H1 (cell line): ENCODE results near the gene KIF26B. TPM values are rescaled to one million over a fixed set of nuclear protein-coding genes. Genes with fewer than 3 reads are reported as not detected.

Experiments
- CTCF ChIA-PET: fragments of 300-600 bp; sonication (Branson Sonifier 250); formaldehyde crosslinking; loops from one replicate; lab custom pipeline; 2021; ENCODE audit not compliant: partially characterized antibody; lab: Charles Lee
- POLR2A ChIA-PET: fragments of 300-600 bp; sonication (Branson Sonifier 250); formaldehyde crosslinking; loops from one replicate; lab custom pipeline; 2021; ENCODE audit warnings: inconsistent platforms; ENCODE audit not compliant: partially characterized antibody; lab: Charles Lee
- DNase-seq, 2 experiments: peaks; one replicate each; pipeline versions ENCODE4 v3.0.0 to v3.0.0-alpha.2; 2010 to 2022; ENCODE audit warnings: low spot score in 2 of 2, low read depth in 1 of 2, mixed read lengths in 1 of 2
- FAIRE-seq: peaks from 2 replicates; lab custom pipeline; 2011; peaks lifted over from hg19 to GRCh38; lab: Jason Lieb, UNC
- H2AFZ ChIP-seq: 2 replicates; pipeline ENCODE4 v1.8.1; 2012; ENCODE audit warnings: low read length, inconsistent platforms
- H2AK5ac ChIP-seq: 2 replicates; pipeline ENCODE4 v1.6.1; 2013; ENCODE audit warnings: low read depth, low read length
- H2BK120ac ChIP-seq: replicated peaks from 2 replicates; pipeline ENCODE3; 2013; ENCODE audit warnings: low read depth, low read length, inconsistent platforms
- H2BK12ac ChIP-seq: 2 replicates; pipeline ENCODE4 v1.6.1; 2013; ENCODE audit warnings: low read depth, low read length
- H2BK15ac ChIP-seq: 2 replicates; pipeline ENCODE4 v1.6.1; 2013; ENCODE audit warnings: low read length
- H2BK20ac ChIP-seq: 2 replicates; pipeline ENCODE4 v1.6.1; 2013; ENCODE audit warnings: low read length
- H2BK5ac ChIP-seq: 2 replicates; pipeline ENCODE4 v1.6.1; 2013; ENCODE audit warnings: low read depth, low read length
- H3K14ac ChIP-seq: 2 replicates; pipeline ENCODE4 v1.6.1; 2013; ENCODE audit warnings: inconsistent platforms; ENCODE audit not compliant: insufficient read length
- H3K18ac ChIP-seq: 2 replicates; pipeline ENCODE4 v1.6.1; 2013; ENCODE audit warnings: low read length; ENCODE audit errors: extremely low read depth
- H3K23ac ChIP-seq: 2 replicates; pipeline ENCODE4 v1.6.1; 2013; ENCODE audit warnings: inconsistent platforms; ENCODE audit not compliant: insufficient read length
- H3K23me2 ChIP-seq: 2 replicates; pipeline ENCODE4 v1.6.1; 2013; ENCODE audit warnings: low read depth, low read length
- H3K27ac ChIP-seq: 2 replicates; pipeline ENCODE4 v1.6.1; 2011; ENCODE audit warnings: low read depth, low read length, inconsistent platforms
- H3K27me3 ChIP-seq, 4 experiments: replicated peaks in 1 of 4; 1 replicate in 1 of 4; 2 replicates in 3 of 4; pipeline versions ENCODE4 v1.6.1 to v1.8.1; 2011 to 2013; ENCODE audit warnings: low read length in 3 of 4, mild to moderate bottlenecking in 3 of 4, inconsistent platforms in 2 of 4, mixed read lengths in 2 of 4, moderate library complexity in 1 of 4; ENCODE audit not compliant: control insufficient read depth in 3 of 4, insufficient read depth in 3 of 4; ENCODE audit errors: extremely low read depth in 1 of 4
- H3K36me3 ChIP-seq, 4 experiments: 2 replicates each; pipeline versions ENCODE4 v1.6.1 to v1.8.1; 2011 to 2013; ENCODE audit warnings: mild to moderate bottlenecking in 4 of 4, low read length in 3 of 4, moderate library complexity in 2 of 4, control low read depth in 1 of 4, inconsistent platforms in 1 of 4; ENCODE audit not compliant: insufficient read depth in 4 of 4, control insufficient read depth in 2 of 4
- H3K4ac ChIP-seq: replicated peaks from 2 replicates; pipeline ENCODE3; 2013; ENCODE audit warnings: low read length, low read depth, mixed read lengths, inconsistent platforms; ENCODE audit not compliant: insufficient read length
- H3K4me1 ChIP-seq, 4 experiments: replicated peaks in 1 of 4; 1 replicate in 1 of 4; 2 replicates in 3 of 4; pipeline versions ENCODE4 v1.6.1 to v1.8.1; 2011 to 2013; ENCODE audit warnings: low read length in 3 of 4, inconsistent platforms in 2 of 4, mixed read lengths in 1 of 4; ENCODE audit not compliant: insufficient read depth in 4 of 4, control insufficient read depth in 3 of 4
- H3K4me2 ChIP-seq, 2 experiments: 2 replicates each; pipeline versions ENCODE4 v1.6.1 to v1.8.1; 2011 to 2013; ENCODE audit warnings: low read depth in 2 of 2, low read length in 2 of 2, control low read depth in 1 of 2, inconsistent platforms in 1 of 2, mild to moderate bottlenecking in 1 of 2; ENCODE audit not compliant: insufficient read depth in 1 of 2
- H3K4me3 ChIP-seq, 4 experiments: fragments of 200-600, 300-600 bp in 1 of 4; sonication (generic), shearing (Covaris generic), sonication (Bioruptor Twin) in 1 of 4; 2 replicates each; pipeline versions ENCODE4 v1.5.1 to v1.8.1; 2011 to 2016; ENCODE audit warnings: low read length in 4 of 4, low read depth in 3 of 4, control low read depth in 2 of 4, inconsistent platforms in 2 of 4, mild to moderate bottlenecking in 2 of 4, mixed read lengths in 1 of 4, moderate library complexity in 1 of 4; ENCODE audit not compliant: insufficient read depth in 2 of 4; ENCODE audit errors: extremely low read depth in 1 of 4
- H3K56ac ChIP-seq: replicated peaks from 2 replicates; pipeline ENCODE3; 2013; ENCODE audit warnings: low read depth, mild to moderate bottlenecking, mixed read lengths, low read length, inconsistent platforms; ENCODE audit not compliant: insufficient read length
- H3K79me1 ChIP-seq: 2 replicates; pipeline ENCODE4 v1.6.1; 2013; ENCODE audit warnings: low read depth, low read length, control low read depth
- H3K79me2 ChIP-seq, 2 experiments: 2 replicates each; pipeline versions ENCODE4 v1.6.1 to v1.8.1; 2012 to 2013; ENCODE audit warnings: low read length in 2 of 2, mild to moderate bottlenecking in 2 of 2, inconsistent platforms in 1 of 2; ENCODE audit not compliant: insufficient read depth in 2 of 2, control insufficient read depth in 1 of 2
- H3K9ac ChIP-seq, 4 experiments: replicated peaks in 1 of 4; 1 replicate in 1 of 4; 2 replicates in 3 of 4; pipeline versions ENCODE4 v1.6.1 to v1.8.1; 2011 to 2013; ENCODE audit warnings: low read depth in 3 of 4, low read length in 3 of 4, control low read depth in 2 of 4, mild to moderate bottlenecking in 2 of 4, moderate library complexity in 2 of 4, inconsistent platforms in 1 of 4; ENCODE audit errors: extremely low read depth in 1 of 4
- H3K9me3 ChIP-seq, 2 experiments: 2 replicates each; pipeline versions ENCODE4 v1.6.1 to v1.8.1; 2012 to 2013; ENCODE audit warnings: mild to moderate bottlenecking in 2 of 2, moderate library complexity in 2 of 2, control low read depth in 1 of 2, inconsistent platforms in 1 of 2, low read depth in 1 of 2, low read length in 1 of 2, mixed read lengths in 1 of 2; ENCODE audit not compliant: insufficient read depth in 2 of 2
- H4K20me1 ChIP-seq, 2 experiments: replicated peaks in 1 of 2; 2 replicates each; pipeline versions ENCODE3 to v1.8.1; 2011 to 2013; ENCODE audit warnings: inconsistent platforms in 2 of 2, low read length in 2 of 2, mild to moderate bottlenecking in 1 of 2; ENCODE audit not compliant: insufficient read depth in 2 of 2, control insufficient read depth in 1 of 2
- H4K5ac ChIP-seq: 2 replicates; pipeline ENCODE4 v1.6.1; 2013; ENCODE audit warnings: low read length, low read depth, mixed read lengths, inconsistent platforms; ENCODE audit not compliant: insufficient read length
- H4K8ac ChIP-seq: 2 replicates; pipeline ENCODE4 v1.8.0; 2013; ENCODE audit warnings: mild to moderate bottlenecking, moderate library complexity, low read length, inconsistent platforms; ENCODE audit not compliant: insufficient read depth; ENCODE audit errors: extremely low read depth
- H4K91ac ChIP-seq: replicated peaks from 2 replicates; pipeline ENCODE3; 2013; ENCODE audit warnings: low read length, mixed read lengths, inconsistent platforms; ENCODE audit not compliant: insufficient read length
- ASH2L ChIP-seq: fragments of 200-600, 300-600 bp; sonication (generic); IDR thresholded peaks from one replicate; pipeline ENCODE4 v1.7.1; 2017; ENCODE audit warnings: low read length
- BACH1 ChIP-seq: IDR thresholded peaks from 2 replicates; pipeline ENCODE4 v1.6.1; 2012; ENCODE audit warnings: low read length, improper control_type of control experiment
- EGR1 ChIP-seq: IDR thresholded peaks from 2 replicates; pipeline ENCODE4 v1.6.1; 2011; ENCODE audit warnings: low read depth, low read length, borderline replicate concordance
- HDAC6 ChIP-seq: IDR thresholded peaks from one replicate; pipeline ENCODE4 v1.7.1; 2012; ENCODE audit warnings: low read depth, mild to moderate bottlenecking, inconsistent platforms, low read length, moderate library complexity
- MAFK ChIP-seq: IDR thresholded peaks from 2 replicates; pipeline ENCODE4 v1.6.1; 2012; ENCODE audit warnings: low read depth, mild to moderate bottlenecking, improper control_type of control experiment, low read length
- NANOG ChIP-seq: IDR thresholded peaks from 2 replicates; pipeline ENCODE4 v1.6.1; 2011; ENCODE audit warnings: low read length, low read depth, mild to moderate bottlenecking, inconsistent platforms; ENCODE audit not compliant: insufficient read depth, poor library complexity, severe bottlenecking
- RBBP5 ChIP-seq: IDR thresholded peaks from 2 replicates; pipeline ENCODE4 v1.7.1; 2012; ENCODE audit warnings: low read depth, mild to moderate bottlenecking, inconsistent platforms, low read length, moderate library complexity, borderline replicate concordance
- SIRT6 ChIP-seq: IDR thresholded peaks from one replicate; pipeline ENCODE4 v1.7.1; 2012; ENCODE audit warnings: low read length, inconsistent platforms
- TBP ChIP-seq: IDR thresholded peaks from 2 replicates; pipeline ENCODE4 v1.6.1; 2011; ENCODE audit warnings: low read depth, low read length, improper control_type of control experiment
- TCF12 ChIP-seq: IDR thresholded peaks from 2 replicates; pipeline ENCODE4 v1.6.1; 2011; ENCODE audit warnings: low read depth, mild to moderate bottlenecking, low read length
- USF2 ChIP-seq: IDR thresholded peaks from 2 replicates; pipeline ENCODE4 v1.6.1; 2011; ENCODE audit warnings: low read length, improper control_type of control experiment
- YY1 ChIP-seq: IDR thresholded peaks from 2 replicates; pipeline ENCODE4 v1.6.1; 2011; ENCODE audit warnings: low read depth, mild to moderate bottlenecking, low read length
- ZNF274 ChIP-seq: IDR thresholded peaks from 2 replicates; pipeline ENCODE4 v1.7.0; 2012; ENCODE audit warnings: low read length, borderline replicate concordance; ENCODE audit errors: extremely low read depth
- WGBS, 2 experiments: shearing (Covaris generic) in 1 of 2; methylation state at CpG; one replicate each; pipeline versions ENCODE4 v1.1.6 to v1.1.7; 2013 to 2015; ENCODE audit warnings: low lambda C conversion rate in 2 of 2, mixed read lengths in 2 of 2, inconsistent platforms in 1 of 2, low coverage in 1 of 2, missing lambda C conversion rate in 1 of 2; ENCODE audit not compliant: insufficient replicate concordance in 2 of 2, insufficient coverage in 1 of 2, insufficient read length in 1 of 2; ENCODE audit errors: extremely low coverage in 1 of 2, missing lambda C conversion rate in 1 of 2; 5-methylcytosine and 5-hydroxymethylcytosine counted together
- polyA plus RNA-seq, 7 experiments: library from polyadenylated mRNA; depleted of rRNA in 3 of 7; stranded (reverse) in 5 of 7; unstranded in 2 of 7; fragments of >200 nt in 5 of 7; fragments of 200-250 nt in 2 of 7; gene quantifications; 1 replicate in 5 of 7; 2 replicates in 1 of 7; 4 replicates in 1 of 7; pipeline versions ENCODE4 v1.2.1 to v1.2.3, GENCODE V29; 2011 to 2013; ENCODE audit warnings: missing spikeins in 2 of 7, mixed read lengths in 2 of 7
- total RNA-seq: library from RNA; stranded (reverse); fragmentation: NEBNext Ultra II Directional; extraction: Animal tissue kit (Norgen Biotek cat#: 25700); gene quantifications from 2 replicates; pipeline ENCODE4 v1.2.1, GENCODE V29; 2021

Gene KIF26B
- total and polyA plus RNA-seq, 2 of the 8 experiments (the other 6 are each of a cell fraction or from before 2014, with no cell fraction given): 0.06 to 0.28 TPM

DNA sequence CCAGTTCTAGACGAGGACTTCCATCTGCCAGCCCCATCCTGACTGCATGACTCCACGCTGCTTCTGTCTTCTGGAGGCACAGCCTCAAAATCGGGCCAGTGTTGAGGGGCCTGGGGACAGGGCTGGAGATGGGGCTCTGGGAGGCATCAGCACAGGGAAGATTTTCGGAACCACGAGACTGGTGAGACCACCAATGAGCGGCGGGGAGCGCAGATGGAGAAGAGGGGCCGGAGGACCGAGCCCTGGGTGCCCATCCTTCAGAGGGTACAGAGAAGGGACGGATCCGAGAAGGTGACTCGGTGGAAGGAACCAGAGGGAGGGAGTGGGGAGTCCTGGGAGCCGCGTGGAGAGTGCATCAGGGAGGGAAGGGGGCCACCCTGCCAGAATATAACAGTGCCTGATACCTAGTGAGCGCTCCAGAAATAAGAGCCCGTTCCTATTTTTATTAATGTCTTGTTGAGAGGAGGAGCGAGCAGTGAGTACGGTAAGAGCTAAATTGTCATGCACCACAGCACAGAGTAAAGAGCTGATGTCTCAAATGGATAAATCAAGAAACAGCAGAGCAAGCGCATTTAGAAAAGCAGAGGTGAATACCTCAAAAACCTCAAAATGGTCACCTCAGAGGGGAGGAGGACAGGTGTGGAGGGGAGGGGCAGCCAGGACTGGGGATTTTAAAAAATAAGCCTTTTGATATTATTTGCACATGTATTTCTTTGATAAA is 26.2 kb upstream of the KIF26B start:
- Histone ChIP-seq H3K56ac (no peak overlapping the region), H3K4me1 (peaks cover 0 to 9% (median under 1%) of the 10 kb centered on the region in 4 experiments; a peak in 3 of 7 replicates), H2AFZ (no peak overlapping the region), H2AK5ac (no peak overlapping the region), H3K4ac (no peak overlapping the region), H3K14ac (no peak overlapping the region), H3K79me2 (no peaks in the 10 kb centered on the region), H4K20me1 (no peaks in the 10 kb centered on the region), H2BK12ac (no peak overlapping the region), H3K27me3 (no peaks in the 10 kb centered on the region), H4K5ac (no peak overlapping the region), H2BK20ac (no peak overlapping the region), H3K27ac (no peak overlapping the region), H3K9me3 (no peaks in the 10 kb centered on the region), H2BK120ac (no peak overlapping the region), H3K36me3 (no peaks in the 10 kb centered on the region), H3K9ac (no peak overlapping the region), H4K8ac (no peak overlapping the region), H3K23me2 (no peaks in the 10 kb centered on the region), H3K4me3 (no peak overlapping the region), H2BK15ac (no peak overlapping the region), H3K18ac (no peak overlapping the region), H2BK5ac (no peak overlapping the region), H3K23ac (no peak overlapping the region), H3K79me1 (no peaks in the 10 kb centered on the region), H3K4me2 (no peak overlapping the region), H4K91ac (no peak overlapping the region)
- FAIRE-seq: no peak
- DNase-seq: no peak
- POLR2A ChIA-PET: no interaction called here
- CTCF ChIA-PET: interaction anchor here (0.6 to 1.5 kb wide), 6 partner anchors 10 to 1254 kb away, joined by 3 to 5 read pairs (median 3); no protein-coding TSS in a partner anchor
- WGBS, 2 experiments: 76% methylated on average over 18 of the region's 20 CpGs; no CpG with 5 or more reads in 1 of the 2 experiments
- no peak for TF ChIP-seq BACH1
- no peak for TF ChIP-seq YY1
- no peak for TF ChIP-seq SIRT6
- no peak for TF ChIP-seq ASH2L
- no peak for TF ChIP-seq NANOG
- no peak for TF ChIP-seq MAFK
- no peak for TF ChIP-seq USF2
- TF ChIP-seq EGR1: no peak
- no peak for TF ChIP-seq TBP
- TF ChIP-seq HDAC6: no peak
- no peak for TF ChIP-seq RBBP5
- TF ChIP-seq ZNF274: no peak
- no peak for TF ChIP-seq TCF12
